ENCODE measurements around the gene FAM131C.
"Not testable (repeated sequence)": the region's sequence is repeated elsewhere in the genome, so short reads cannot be mapped to it uniquely, and the experiment has no call there.

DNA sequence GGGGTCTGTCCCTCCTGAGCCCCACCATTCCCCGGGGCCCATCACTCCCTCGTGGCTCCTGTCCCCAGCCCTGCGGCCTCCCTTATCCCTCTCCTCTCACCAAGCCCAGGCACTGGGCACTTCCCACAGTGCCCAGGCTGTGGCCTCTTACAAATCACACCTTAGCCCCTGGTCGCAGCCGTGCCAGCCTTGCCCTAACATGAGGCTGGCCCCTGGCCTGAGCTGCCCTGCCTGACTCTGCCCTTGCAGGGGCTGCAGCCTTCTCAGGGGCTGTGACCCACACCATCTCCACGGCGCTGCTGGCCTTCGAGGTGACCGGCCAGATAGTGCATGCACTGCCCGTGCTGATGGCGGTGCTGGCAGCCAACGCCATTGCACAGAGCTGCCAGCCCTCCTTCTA lies 21.5 kb downstream of the FAM131C start:
- TF ChIP-seq POLR2A, CTCF, POLR2AphosphoS5 (IDR thresholded peaks at IDR 0.05): not testable (repeated sequence)

Measured in prostate gland (tissue), 2 donors.